Activated CD4-positive, CD25-positive, alpha-beta regulatory T cell (primary cell): Measurements from ENCODE around the gene RIPOR3.

Source experiments
- DNase-seq, 4 experiments: peaks; one replicate each; lab custom pipeline; 2025; lab: John Stamatoyannopoulos, UW

The RIPOR3 gene, protein sequence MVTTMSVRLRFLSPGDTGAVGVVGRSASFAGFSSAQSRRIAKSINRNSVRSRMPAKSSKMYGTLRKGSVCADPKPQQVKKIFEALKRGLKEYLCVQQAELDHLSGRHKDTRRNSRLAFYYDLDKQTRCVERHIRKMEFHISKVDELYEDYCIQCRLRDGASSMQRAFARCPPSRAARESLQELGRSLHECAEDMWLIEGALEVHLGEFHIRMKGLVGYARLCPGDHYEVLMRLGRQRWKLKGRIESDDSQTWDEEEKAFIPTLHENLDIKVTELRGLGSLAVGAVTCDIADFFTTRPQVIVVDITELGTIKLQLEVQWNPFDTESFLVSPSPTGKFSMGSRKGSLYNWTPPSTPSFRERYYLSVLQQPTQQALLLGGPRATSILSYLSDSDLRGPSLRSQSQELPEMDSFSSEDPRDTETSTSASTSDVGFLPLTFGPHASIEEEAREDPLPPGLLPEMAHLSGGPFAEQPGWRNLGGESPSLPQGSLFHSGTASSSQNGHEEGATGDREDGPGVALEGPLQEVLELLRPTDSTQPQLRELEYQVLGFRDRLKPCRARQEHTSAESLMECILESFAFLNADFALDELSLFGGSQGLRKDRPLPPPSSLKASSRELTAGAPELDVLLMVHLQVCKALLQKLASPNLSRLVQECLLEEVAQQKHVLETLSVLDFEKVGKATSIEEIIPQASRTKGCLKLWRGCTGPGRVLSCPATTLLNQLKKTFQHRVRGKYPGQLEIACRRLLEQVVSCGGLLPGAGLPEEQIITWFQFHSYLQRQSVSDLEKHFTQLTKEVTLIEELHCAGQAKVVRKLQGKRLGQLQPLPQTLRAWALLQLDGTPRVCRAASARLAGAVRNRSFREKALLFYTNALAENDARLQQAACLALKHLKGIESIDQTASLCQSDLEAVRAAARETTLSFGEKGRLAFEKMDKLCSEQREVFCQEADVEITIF

DNA sequence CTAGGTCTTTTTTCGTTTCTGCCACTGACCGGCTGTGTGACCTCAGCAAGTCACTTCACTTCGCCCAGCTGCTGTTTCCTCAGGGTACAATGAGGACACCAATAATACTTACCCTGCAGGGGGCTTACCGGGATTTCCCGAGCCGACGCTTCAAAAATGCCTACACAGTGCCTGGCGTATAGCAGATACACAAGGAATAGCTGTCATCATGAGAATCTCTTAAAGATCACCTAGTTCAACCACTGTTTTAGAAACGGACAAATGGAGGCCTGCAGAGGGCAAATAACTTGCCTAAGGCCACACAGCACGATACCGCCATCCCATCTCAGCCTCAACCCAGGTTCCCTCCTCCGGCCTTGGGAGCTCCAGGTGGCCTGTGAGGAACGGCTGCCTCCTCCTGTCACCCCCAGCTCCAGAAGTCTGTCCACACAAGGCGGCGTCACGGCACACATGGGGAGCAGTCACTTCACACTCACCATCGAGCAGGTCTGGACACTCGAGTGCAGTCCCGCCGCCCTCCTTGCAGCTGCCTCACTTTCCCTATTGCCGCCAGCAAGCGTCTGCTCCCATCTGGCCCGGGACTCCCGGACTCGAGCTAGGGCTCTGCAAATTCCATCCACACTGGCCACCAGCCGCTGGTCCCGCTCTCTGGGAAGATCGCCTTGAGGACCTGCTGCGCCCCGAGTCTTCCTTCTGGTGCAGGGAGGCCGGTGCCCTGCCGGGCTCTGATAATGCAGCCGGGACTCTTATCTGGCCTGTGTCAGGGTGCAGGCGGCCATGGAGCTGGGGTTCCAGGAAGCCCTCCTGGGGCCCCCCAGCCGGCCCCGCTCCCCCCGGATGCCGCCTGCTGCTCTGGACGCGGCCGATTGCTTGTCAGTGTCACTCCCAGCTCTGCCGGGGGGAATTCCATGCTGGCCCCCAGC lies at the start of gene RIPOR3:
RIPOR3 (minus strand) TSS at position 893 of the 923 bp plus-strand sequence; CDS start at position 479, 414 bp downstream.
- DNase-seq = no peak

DNA sequence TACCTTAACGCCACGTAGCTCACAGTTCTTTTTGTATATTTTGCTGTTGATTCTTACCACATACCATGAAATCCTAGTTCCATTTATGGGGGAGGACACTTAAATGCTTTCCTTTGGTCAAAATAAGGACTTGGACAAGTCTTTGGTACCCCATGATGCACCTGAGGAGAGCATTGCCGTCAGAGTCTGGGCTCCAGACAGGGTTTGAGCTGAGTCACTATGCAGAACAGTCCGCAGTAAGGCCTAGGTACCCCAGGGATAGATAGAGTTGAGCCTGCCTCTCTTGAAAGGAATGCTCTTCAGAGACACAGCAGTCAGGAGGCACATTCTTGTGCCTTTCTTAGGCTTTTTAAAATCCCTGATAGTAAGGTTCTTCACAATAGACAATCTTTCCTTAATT lies 46.0 kb upstream of the RIPOR3 start:
- DNase-seq = no peak

DNA sequence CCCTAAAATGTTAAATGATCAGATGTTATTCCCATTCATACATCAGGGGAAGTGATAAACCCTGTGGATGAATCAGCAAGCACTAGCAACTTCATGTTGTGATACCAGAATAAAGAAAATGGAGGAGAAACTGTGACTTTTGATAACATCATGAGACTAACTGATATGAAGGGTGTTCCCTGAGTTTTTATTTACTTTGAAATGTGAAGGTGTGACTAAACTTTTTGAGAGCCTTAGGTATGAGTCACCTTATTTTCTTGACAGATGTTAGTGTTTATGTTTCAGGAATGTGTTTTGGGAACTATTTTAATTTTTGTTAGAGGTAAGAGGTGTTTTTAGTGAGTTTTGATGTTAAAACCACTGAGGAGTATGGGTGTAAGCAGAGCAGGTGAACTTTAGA lies 44.5 kb upstream of the RIPOR3 start:
- DNase-seq = no peak

DNA sequence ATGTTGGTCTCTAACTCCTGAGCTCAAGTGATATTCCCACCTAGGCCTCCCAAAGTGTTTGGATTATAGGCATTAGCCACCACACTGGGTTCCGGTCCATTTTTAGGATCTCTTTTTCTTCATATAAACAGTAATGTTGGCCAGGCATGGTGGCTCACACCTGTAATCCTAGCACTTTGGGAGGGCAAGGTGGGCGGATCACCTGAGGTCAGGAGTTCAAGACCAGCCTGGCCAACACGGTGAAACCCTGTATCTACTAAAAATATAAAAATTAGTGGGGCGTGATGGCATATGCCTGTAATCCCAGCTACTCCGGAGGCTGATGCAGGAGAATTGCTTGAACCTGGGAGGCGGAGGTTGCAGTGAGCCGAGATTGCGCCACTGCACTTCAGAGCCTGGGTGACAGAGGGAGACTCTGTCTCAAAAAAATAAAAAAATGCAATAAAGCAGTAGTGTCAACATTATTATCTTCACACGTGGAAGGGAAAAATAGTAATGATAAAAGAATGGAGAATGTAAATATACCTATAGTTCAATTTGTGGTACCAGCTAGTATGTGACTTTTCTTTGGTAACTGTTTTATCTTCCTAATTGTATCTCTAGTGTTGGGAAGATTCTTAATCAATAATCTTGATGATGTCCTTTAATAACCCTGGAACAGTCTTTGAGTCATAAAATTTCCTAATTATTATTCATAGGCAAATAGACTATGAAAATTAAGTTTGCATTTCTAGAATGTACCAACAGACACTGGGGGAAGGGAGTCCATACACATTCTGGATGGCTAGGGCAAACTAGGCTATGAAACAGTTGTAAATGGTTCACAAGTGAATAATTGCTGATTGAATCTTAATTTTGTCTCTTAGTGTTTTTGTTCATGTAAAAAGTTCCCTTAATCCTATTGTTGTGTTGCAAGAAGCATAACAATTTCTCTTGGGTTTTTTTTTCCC lies 43.7 kb upstream of the RIPOR3 start:
- no peak for DNase-seq

DNA sequence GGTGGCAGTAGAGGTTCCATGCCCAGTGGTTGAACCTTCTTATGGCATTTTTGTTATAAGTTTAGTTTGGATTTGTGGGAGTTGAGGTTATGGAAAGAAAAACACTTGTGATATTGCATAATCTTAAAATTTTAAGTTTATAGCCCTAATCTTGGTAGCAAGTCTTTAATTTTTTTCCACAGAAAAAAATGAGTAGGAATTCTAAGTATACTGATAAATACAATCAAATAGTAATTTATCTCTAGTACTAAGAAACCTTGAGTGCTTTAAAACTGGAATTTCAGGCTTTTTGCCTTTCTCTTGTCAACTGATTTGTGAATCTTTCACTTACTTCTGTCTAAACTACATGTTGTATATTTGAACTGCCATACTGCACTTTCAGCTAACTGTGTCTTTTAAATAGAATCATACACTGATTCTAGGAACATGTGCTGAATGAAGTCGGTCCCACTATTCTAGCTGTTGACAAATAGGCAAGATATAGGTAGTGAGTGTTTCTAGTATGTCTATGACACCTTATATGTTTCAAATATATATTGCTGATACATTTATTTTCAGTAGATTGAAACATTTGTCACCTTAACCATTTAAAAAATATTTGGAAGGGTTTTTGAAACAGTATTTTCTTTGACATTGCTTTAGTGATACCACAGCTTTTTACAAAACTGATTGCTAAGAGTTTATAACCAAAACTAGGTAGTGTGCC lies 42.5 kb upstream of the RIPOR3 start:
- DNase-seq = no peak

DNA sequence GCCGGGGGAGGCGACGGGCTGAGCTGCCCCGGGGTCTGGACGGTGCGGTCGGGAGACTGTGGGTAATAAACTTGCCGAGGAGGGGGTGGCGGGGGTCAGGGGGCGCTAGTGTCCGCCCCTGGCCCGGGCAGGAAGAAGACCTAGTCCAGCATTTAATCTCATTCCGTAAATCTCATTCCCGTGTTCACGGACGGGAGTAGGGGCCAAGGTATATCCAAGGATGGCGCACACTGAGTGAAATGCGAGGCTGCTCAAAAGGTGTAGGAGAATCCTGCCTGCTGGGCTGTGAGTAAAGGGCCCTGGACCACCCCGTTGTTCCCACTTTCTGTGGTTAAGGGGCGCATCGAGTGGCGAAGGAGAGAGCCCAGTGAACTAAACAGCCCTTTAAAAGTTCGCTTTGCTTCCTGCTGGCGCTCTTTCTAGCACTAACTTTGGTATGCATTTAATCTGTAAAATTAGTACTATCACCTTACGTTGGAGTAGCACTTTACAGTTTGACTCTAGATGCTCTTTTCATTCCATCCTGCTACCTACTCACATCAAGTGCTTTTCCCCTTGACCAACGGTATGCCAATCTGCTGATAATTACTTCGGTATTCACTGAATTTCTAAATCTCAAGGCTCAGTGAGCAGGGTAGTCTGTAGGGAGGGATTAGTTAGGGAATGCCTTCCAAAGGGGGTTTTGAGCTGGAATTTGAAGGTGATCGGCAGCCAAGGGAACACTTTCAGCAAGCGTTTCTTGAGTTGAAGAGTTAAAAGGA lies 40.8 kb upstream of the RIPOR3 start:
- no peak for DNase-seq

DNA sequence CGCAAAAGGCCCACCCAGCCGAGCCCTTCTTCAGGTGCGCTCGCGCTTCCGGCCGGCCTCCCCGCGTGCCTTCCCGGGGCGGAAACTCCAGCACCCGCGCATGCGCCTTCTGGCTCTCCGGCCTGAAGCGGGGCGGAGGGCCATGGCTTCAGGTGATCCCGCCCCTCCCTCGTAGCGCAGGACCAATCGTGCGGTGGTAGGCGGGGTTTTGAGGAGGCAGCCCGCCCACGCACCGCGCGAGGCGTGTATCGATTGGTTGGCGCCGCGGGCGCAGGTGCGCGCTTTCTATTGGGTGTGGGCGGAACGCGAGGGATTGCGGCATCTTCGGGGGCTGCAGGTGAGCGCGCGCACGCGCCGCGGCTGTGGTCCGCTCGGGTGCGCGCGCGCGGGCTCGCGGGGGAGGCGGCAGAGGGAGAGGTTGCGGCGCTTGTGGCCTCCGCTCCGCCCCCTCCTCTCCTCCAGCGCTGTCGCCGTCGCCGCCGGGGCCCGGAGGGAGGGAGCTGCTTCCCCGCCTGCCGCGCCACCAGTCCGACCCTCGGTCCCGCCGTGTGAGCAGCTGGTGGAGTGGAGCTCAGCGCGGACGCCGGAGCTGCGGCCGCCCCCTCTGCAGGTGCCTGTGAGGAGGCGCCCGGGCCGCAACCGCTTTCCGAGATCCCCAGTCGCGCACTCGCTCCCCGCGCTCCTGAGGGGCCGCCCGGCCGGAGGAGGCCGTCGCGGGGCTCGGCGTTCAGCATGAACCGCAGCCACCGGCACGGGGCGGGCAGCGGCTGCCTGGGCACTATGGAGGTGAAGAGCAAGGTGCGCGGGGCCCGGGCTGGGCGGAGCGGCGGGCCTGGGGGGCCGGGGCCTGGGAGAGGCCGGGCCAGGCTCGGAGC lies 40.0 kb upstream of the RIPOR3 start, which contains the start of gene PARD6B:
PARD6B (plus strand) TSS at position 526 of the 875 bp plus-strand sequence; CDS start at position 733, 207 bp downstream.
- peak; percentile 98 to 100 (median 99) for DNase-seq

DNA sequence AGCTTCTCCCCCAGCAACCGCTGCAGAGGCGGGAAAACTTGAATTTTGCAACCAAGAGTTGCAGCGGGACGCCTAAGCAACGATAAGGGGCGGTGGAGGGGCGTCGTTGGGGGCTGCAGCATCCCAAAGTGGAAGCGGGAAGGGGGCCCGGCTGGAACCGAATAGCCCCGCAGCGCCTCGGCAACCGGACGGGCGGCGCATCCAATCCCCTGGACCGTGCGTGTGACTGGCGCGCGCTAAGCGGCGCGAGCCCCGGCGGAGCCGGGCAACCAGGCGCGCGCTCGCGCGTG lies 39.4 kb upstream of the RIPOR3 start:
- DNase-seq = no peak

DNA sequence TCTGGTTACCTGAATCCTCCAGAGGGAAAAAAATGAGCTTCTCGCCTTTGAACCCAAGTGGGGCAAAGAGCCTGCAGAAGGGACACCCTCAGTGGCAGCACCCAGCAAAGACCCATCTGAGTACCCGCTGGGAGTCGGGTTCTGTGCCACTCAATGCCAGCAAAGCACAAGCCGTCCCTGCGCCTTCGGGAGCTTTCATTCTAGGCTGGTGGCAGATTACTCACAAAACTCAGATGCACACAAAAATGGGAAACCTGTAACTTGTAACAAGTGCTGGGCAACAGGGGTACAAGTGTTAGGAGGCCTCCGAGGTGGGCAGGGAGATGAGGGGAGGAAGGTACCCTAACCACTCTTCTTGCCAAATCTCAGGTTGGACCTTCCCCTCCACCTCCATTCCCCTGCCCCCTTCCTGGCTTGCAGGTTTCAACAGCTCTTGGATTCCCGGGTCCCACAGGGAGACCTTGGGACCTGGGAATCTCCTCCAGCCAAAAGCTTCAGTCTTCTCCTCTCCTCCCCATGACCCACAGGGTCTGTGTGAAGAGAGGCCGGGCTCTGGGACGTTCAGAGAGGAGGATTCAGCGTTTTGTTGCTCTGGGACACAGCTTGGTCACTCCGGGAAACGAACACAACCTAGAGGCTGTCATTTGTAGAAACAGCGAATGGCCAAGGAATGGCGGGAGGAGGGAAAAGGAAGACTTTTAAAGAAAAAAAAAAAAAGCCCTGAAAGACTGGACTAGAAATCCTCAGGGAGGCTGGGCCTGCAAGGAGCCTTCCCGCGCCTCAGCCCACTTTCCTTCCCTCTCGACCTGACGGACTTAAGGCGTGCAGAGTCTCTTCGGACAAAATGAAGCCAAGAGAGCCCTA lies 38.8 kb upstream of the RIPOR3 start:
- DNase-seq = no peak

DNA sequence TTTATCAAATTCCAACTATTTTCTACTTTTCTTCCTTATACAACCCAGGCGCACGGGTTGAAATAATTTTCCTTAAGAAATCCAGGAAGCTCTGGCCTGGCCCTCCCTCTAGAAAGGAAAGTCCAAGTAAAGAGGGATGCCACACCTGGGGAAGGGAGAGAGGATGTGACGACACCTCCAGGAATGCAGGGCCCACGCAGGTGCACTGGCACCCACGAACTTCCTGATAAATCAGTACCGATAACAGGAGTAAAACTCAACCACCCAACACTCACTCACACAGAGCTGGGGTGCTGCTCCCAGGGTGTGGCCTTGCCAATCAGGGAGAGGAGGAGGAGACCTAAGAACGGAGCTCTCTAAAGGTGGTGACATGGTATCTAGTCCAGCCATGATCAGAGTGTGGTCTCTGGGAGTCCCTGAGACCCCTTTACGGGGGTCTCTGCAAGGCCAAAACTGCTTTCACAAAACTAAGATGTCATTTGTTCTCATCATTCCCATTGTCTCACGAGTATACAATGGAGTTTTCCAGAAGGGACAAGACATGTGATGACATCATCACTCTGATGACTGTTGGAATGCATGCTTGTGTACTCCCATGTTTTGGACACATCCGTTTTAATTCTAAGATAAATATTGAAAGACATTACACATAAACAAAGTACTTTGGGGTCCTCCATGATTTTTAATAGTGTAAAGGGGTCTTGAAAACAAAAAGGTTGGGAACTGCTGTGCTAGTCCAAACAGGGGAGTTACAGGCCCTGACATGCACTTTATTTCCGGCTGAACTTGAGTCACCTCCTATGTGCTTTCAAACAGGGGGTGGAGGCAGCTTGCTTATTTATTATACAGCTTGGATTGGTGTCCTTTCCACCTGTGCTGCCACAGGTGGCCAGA lies 37.9 kb upstream of the RIPOR3 start:
- no peak for DNase-seq

DNA sequence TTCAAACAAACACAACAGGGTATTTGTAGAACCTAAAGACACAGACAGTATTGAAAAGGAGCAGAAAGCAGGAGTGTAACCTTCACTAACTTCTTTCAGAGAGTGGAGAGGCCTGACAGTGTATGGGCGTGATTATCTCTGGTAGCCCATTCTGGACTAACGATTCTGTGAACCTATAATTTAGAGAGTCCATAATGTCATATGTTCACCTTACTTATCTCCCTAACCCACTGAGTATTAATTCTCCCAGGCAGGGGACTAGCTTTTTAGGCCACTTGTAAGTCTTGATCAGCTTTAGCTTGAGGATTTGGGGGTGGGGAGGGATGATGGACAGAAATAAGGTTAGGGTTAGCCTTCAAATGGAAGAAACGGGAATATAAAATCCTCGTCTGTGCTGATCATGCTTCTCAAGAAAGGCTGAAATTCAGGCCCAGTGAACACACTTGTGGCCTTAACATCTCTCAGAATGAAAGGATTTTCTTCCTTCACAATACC lies 37.2 kb upstream of the RIPOR3 start:
- no peak for DNase-seq

DNA sequence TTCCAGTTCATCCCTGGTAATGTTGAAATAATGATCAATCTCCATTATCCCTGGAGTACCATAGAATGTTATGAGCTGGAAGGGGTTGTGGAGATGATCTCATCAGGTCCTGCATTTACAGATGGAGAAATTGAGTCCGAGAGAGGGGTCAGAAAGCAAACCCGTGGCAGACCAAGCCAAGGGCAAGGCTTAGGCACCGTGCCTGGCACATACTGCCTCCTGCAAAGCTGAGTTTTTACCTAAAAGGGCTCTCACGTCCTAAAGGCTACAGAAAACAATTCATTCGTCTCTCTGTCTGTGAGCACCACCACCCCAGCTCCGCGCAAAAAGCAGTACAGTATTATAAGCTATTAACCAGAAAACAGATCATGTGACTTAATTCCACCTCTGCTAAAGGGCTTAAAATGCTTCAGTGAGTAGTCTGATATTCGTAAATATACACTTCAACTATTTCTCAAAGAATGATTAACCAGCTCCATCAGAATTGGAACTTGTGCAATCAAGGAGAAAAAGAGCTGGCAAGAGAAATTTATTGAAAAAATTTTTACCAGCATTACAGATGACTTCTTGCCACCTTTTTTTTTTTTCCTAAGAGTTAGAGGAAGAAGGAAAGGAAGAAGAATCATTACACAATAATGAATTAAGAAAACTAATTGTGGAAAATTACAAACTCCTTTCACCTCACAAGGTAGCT lies 36.6 kb upstream of the RIPOR3 start:
- DNase-seq = no peak

DNA sequence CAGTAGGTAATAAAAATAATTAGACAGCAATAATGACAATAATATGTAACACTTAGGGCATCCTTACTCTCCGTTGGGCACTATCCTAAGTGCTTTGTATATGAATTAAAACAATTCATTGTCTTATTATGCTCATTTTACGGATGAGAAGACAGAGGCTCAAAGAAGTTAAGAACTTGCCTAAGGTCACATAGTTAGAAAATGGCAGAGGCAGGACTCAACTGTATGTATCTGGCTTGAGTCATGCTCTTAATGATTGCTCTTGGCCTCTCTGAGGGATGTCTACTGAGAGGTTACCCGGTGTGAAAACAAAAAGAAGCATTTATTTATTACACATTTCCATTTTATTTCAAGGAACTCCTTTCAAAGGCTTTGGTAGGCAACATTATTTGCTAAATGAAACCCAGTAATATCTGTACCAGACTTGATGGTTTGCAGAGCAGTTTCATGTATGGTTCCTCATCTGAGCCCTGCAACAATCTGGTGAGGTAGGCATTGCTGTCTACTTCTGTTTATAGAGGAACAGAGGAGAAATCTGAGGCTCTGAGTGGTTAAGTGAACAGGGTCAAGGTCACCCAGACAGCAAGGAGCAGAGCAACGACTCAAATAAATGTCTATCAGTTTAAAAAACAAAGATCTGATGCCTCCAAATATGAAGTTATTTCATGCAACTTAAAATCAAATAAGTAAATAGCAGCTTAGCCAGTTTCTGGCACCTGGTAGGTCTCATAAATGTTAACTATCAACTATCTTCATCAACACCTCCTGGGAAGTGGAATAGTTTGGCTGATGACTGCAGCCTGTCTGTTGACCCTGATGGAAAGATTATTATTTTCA lies 35.8 kb upstream of the RIPOR3 start:
- DNase-seq = no peak

DNA sequence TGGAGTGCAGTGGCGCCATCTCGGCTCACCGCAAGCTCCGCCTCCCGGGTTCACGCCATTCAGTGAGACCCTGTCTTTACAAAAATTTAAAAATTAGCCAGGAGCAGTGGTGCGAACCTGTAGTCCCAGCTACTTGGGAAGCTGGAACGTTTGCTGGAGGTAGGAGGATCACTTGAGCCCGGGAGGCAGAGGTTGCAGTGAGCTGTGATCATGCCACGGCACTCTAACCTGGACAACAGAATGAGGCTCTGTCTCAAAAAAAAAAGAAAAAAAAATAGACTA lies 34.3 kb upstream of the RIPOR3 start:
- no peak for DNase-seq
